ENCODE measurements around the gene EYA4. TPM values are rescaled to one million over a fixed set of nuclear protein-coding genes. Genes with fewer than 3 reads are reported as not detected.

EYA4 gene
- total RNA-seq, 1 experiment from 2014 or later: 0.24 TPM

GRCh38 chr6:133245422-133245903 is 4.3 kb downstream of the EYA4 start (continued):
- TF ChIP-seq USF1 (CRISPR knock-in tag; IDR thresholded peaks at IDR 0.05): no peak
- TF ChIP-seq ZBTB43 (CRISPR knock-in tag; IDR thresholded peaks at IDR 0.05): no peak
- TF ChIP-seq SOX15 (CRISPR knock-in tag; IDR thresholded peaks at IDR 0.05): no peak
- no peak for TF ChIP-seq FOXJ3 (CRISPR knock-in tag; IDR thresholded peaks at IDR 0.05; ENCODE audit: borderline replicate concordance)
- no peak for TF ChIP-seq ARID4B (CRISPR knock-in tag; IDR thresholded peaks at IDR 0.05; ENCODE audit: borderline replicate concordance)

GRCh38 chr6:133247581-133247980 is 6.4 kb downstream of the EYA4 start:
- DNase-seq (ENCODE audit: low spot score): no peak
- H3K36me3 Mint-ChIP-seq: no peaks in the 10 kb centered on the region
- TF ChIP-seq ATF3 (CRISPR knock-in tag; conservative IDR thresholded peaks at IDR 0.05): no peak
- no peak for TF ChIP-seq CREB1 (CRISPR knock-in tag; IDR thresholded peaks at IDR 0.05)
- no peak for TF ChIP-seq SP1 (CRISPR knock-in tag; conservative IDR thresholded peaks at IDR 0.05)
- TF ChIP-seq ZNF219 (CRISPR knock-in tag; IDR thresholded peaks at IDR 0.05; ENCODE audit: borderline replicate concordance): no peak
- TF ChIP-seq TEAD1 (CRISPR knock-in tag; IDR thresholded peaks at IDR 0.05): no peak
- TF ChIP-seq ZSCAN18 (CRISPR knock-in tag; IDR thresholded peaks at IDR 0.05): no peak
- no peak for TF ChIP-seq E2F4 (CRISPR knock-in tag; IDR thresholded peaks at IDR 0.05; ENCODE audit: borderline replicate concordance, low read depth)
- no peak for TF ChIP-seq ZNF317 (CRISPR knock-in tag; IDR thresholded peaks at IDR 0.05; ENCODE audit: borderline replicate concordance, low read depth)
- TF ChIP-seq MXD4 (CRISPR knock-in tag; IDR thresholded peaks at IDR 0.05; ENCODE audit: borderline replicate concordance): no peak
- TF ChIP-seq ZNF425 (CRISPR knock-in tag; conservative IDR thresholded peaks at IDR 0.05): no peak
- TF ChIP-seq GTF2I (CRISPR knock-in tag; conservative IDR thresholded peaks at IDR 0.05): no peak
- TF ChIP-seq ERG (CRISPR knock-in tag; IDR thresholded peaks at IDR 0.05): no peak
- TF ChIP-seq GABPB1 (CRISPR knock-in tag; IDR thresholded peaks at IDR 0.05): no peak
- TF ChIP-seq NR3C1 (CRISPR knock-in tag; conservative IDR thresholded peaks at IDR 0.05; ENCODE audit: low read depth): no peak
- no peak overlapping the region for H3K4me3 Mint-ChIP-seq
- CTCF ChIA-PET: interaction anchor here (0.6 kb wide), 1 partner anchor 261 kb away, joined by 3 read pairs; no protein-coding TSS in a partner anchor
- peaks cover 54% of the 10 kb centered on the region for H3K27me3 Mint-ChIP-seq (ENCODE audit: low read depth)
- peaks cover 41% of the 10 kb centered on the region for H3K4me1 Mint-ChIP-seq
- POLR2A ChIA-PET: no interaction called here
- ATAC-seq: peak; percentile 62
- no peaks in the 10 kb centered on the region for H3K9me3 Mint-ChIP-seq
- H3K27ac Mint-ChIP-seq: no peak overlapping the region
